Measurements from ENCODE around the gene ZC3H12D. TPM values are rescaled to one million over a fixed set of nuclear protein-coding genes. Genes with fewer than 3 reads are reported as not detected.
A peak's percentile ranks its signal among the peaks of the same experiment; 100 is the strongest.

ZC3H12D gene
- total and polyA plus RNA-seq, 9 of the 15 experiments (the other 6 are each of a cell fraction or from before 2014, with no cell fraction given) = 0.04 to 0.27 (median 0.05) TPM; not detected in 3

DNA sequence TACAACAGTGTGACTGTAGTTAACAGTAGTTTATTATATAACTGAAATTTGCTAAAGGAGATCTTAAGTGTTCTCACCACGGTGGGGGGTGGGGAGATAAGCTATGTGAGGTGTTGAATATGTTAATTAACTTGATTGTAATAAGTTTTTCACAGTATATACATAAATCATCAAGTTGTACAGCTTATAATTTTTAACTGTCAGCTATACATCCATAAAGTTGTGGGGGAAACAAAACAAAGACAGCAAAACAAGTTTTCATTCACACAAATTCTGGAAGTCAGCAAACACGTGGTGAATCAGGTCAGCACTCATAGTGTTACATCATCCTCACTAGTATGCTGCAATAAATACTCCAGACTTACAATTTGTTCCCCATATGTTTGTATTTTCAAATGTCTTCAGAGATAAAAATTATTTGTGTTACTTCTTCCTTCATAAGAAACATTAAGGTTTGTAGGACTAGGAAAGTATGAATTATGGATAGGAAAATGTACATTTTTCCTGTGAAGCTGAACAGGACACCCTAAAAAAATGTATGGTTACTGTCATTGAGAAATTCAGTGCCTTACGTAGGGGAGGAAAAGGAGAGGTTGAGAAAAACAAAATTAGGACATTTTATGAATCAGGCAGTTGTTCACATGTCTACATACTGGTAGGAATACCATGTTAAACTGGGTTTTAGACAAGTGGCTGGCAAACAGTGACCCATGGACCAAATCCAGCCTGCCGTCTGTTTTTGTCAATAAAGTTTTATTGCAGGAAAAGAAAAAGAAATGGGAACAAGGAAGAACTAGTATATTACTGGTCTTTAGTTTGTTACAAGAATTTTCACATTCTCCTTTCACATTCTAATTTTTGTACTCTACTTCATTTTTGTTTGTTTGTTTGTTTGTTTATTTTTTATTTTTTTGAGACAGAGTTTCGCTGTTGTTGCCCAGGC lies 78.7 kb downstream of the ZC3H12D start (continued):
- TF ChIP-seq, protein P1, sequence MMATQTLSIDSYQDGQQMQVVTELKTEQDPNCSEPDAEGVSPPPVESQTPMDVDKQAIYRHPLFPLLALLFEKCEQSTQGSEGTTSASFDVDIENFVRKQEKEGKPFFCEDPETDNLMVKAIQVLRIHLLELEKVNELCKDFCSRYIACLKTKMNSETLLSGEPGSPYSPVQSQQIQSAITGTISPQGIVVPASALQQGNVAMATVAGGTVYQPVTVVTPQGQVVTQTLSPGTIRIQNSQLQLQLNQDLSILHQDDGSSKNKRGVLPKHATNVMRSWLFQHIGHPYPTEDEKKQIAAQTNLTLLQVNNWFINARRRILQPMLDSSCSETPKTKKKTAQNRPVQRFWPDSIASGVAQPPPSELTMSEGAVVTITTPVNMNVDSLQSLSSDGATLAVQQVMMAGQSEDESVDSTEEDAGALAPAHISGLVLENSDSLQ (IDR thresholded peaks at IDR 0.05) = peak; percentile 26; the same call in 1 of the 2 replicates
- TF ChIP-seq, protein P2, sequence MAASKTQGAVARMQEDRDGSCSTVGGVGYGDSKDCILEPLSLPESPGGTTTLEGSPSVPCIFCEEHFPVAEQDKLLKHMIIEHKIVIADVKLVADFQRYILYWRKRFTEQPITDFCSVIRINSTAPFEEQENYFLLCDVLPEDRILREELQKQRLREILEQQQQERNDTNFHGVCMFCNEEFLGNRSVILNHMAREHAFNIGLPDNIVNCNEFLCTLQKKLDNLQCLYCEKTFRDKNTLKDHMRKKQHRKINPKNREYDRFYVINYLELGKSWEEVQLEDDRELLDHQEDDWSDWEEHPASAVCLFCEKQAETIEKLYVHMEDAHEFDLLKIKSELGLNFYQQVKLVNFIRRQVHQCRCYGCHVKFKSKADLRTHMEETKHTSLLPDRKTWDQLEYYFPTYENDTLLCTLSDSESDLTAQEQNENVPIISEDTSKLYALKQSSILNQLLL (CRISPR knock-in tag; IDR thresholded peaks at IDR 0.05; ENCODE audit: borderline replicate concordance) = no peak
- 0 out of 2 replicates have a peak, but pooled peaks have one; percentile 31 for TF ChIP-seq JUN (IDR thresholded peaks at IDR 0.05; ENCODE audit: borderline replicate concordance, low read depth, low read length)
- TF ChIP-seq JUN (CRISPR knock-in tag; IDR thresholded peaks at IDR 0.05; ENCODE audit: borderline replicate concordance) = no peak
- TF ChIP-seq CXXC5 (CRISPR knock-in tag; IDR thresholded peaks at IDR 0.05) = peak; percentile 68
- no peak for TF ChIP-seq FOXP1 (CRISPR knock-in tag; IDR thresholded peaks at IDR 0.05)
- TF ChIP-seq POLR2H (tag; IDR thresholded peaks at IDR 0.05; ENCODE audit: low read depth) = peak; percentile 73
- TF ChIP-seq, protein P3, sequence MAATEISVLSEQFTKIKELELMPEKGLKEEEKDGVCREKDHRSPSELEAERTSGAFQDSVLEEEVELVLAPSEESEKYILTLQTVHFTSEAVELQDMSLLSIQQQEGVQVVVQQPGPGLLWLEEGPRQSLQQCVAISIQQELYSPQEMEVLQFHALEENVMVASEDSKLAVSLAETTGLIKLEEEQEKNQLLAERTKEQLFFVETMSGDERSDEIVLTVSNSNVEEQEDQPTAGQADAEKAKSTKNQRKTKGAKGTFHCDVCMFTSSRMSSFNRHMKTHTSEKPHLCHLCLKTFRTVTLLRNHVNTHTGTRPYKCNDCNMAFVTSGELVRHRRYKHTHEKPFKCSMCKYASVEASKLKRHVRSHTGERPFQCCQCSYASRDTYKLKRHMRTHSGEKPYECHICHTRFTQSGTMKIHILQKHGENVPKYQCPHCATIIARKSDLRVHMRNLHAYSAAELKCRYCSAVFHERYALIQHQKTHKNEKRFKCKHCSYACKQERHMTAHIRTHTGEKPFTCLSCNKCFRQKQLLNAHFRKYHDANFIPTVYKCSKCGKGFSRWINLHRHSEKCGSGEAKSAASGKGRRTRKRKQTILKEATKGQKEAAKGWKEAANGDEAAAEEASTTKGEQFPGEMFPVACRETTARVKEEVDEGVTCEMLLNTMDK (IDR thresholded peaks at IDR 0.05; ENCODE audit: borderline replicate concordance, insufficient read depth, low read depth, low read length, poor library complexity, severe bottlenecking) = no peak

Data from K562 (cell line).